PC-3 (cell line): Measurements from ENCODE around the gene DUSP2. TPM values are rescaled to one million over a fixed set of nuclear protein-coding genes. Genes with fewer than 3 reads are reported as not detected.
"Not testable (repeated sequence)": the region's sequence is repeated elsewhere in the genome, so short reads cannot be mapped to it uniquely, and the experiment has no call there.

Experiments used
- ATAC-seq: fragments of 200-7000 bp; cut with Tn5 transposase; 2 replicates; pipeline ENCODE4 v1.9.1; 2020; ENCODE audit warnings: mild to moderate bottlenecking, moderate library complexity
- BruUV-seq: library from RNA; stranded (reverse); fragments of 400-500 nt; replicated peaks from 2 replicates; lab custom pipeline; 2021; lab: Mats Ljungman, UMichigan
- CTCF ChIA-PET: fragments of 300-600 bp; sonication (Branson Sonifier 250); formaldehyde crosslinking; loops from one replicate; lab custom pipeline; 2022; ENCODE audit warnings: antibody characterized with exemption; lab: Charles Lee
- POLR2A ChIA-PET: fragments of 300-600 bp; sonication (Branson Sonifier 250); formaldehyde crosslinking; loops from one replicate; lab custom pipeline; 2022; ENCODE audit warnings: antibody characterized with exemption; ENCODE audit not compliant: unreplicated experiment; lab: Charles Lee
- DNase-seq: peaks from one replicate; pipeline ENCODE4 v3.0.0-alpha.2; 2015
- H2AFZ ChIP-seq: fragments of 300-600 bp; sonication (generic); 2 replicates; pipeline ENCODE4 v1.6.0; 2016; ENCODE audit warnings: antibody characterized with exemption, low read length
- H3F3A ChIP-seq: fragments of 300-600 bp; sonication (generic); one replicate; pipeline ENCODE4 v1.6.0; 2017; ENCODE audit warnings: antibody characterized with exemption, low read length, control low read depth, mild to moderate bottlenecking; ENCODE audit not compliant: unreplicated experiment
- H3K27ac ChIP-seq: fragments of 300-600 bp; sonication (generic); 2 replicates; pipeline ENCODE4 v1.5.1; 2016; ENCODE audit warnings: mild to moderate bottlenecking, low read length
- H3K27me3 ChIP-seq: fragments of 300-600 bp; sonication (generic); 2 replicates; pipeline ENCODE4 v1.6.1; 2016; ENCODE audit warnings: low read length, mixed read lengths
- H3K36me3 ChIP-seq: fragments of 300-600 bp; sonication (generic); 2 replicates; pipeline ENCODE4 v1.6.1; 2016; ENCODE audit warnings: low read depth, mixed run types, low read length, mixed read lengths
- H3K4me1 ChIP-seq: fragments of 300-600 bp; sonication (generic); 2 replicates; pipeline ENCODE4 v1.5.1; 2016; ENCODE audit warnings: low read length; ENCODE audit not compliant: insufficient read depth
- H3K4me2 ChIP-seq: fragments of 300-600 bp; sonication (generic); 2 replicates; pipeline ENCODE4 v1.6.0; 2016; ENCODE audit warnings: low read length
- H3K4me3 ChIP-seq: fragments of 300-600 bp; sonication (generic); 2 replicates; pipeline ENCODE4 v1.5.1; 2016; ENCODE audit warnings: mild to moderate bottlenecking, low read length, mixed read lengths
- H3K79me2 ChIP-seq: fragments of 300-600 bp; sonication (generic); 2 replicates; pipeline ENCODE4 v1.6.1; 2017; ENCODE audit warnings: low read length, mixed read lengths
- H3K9ac ChIP-seq: fragments of 300-600 bp; sonication (generic); 2 replicates; pipeline ENCODE4 v1.6.0; 2016; ENCODE audit warnings: mild to moderate bottlenecking, low read length
- H3K9me2 ChIP-seq: fragments of 300-600 bp; sonication (generic); replicated peaks from 2 replicates; pipeline ENCODE4 v1.6.1; 2016; ENCODE audit warnings: mixed run types, low read length, mixed read lengths
- H3K9me3 ChIP-seq: fragments of 300-600 bp; sonication (generic); 2 replicates; pipeline ENCODE4 v1.6.1; 2016; ENCODE audit warnings: low read length, mixed read lengths
- H4K20me1 ChIP-seq: fragments of 300-600 bp; sonication (generic); 2 replicates; pipeline ENCODE4 v1.6.1; 2016; ENCODE audit warnings: low read length, mixed read lengths
- EZH2 ChIP-seq: fragments of 300-600 bp; sonication (generic); IDR thresholded peaks from one replicate; pipeline ENCODE4 v1.6.1; 2017; ENCODE audit warnings: antibody characterized with exemption, mild to moderate bottlenecking, low read length; ENCODE audit not compliant: unreplicated experiment
- EZH2phosphoT487 ChIP-seq: fragments of 300-600 bp; sonication (generic); IDR thresholded peaks from 2 replicates; pipeline ENCODE4 v1.6.1; 2018; ENCODE audit warnings: mild to moderate bottlenecking, antibody characterized with exemption, low read length, borderline replicate concordance
- intact Hi-C: fragments of 100-400 bp; cut with micrococcal nuclease; formaldehyde crosslinking; loops from 2 replicates; pipeline ENCODE4 v1.9.0; 2023
- total RNA-seq: library from RNA; depleted of rRNA; stranded (reverse); fragments of >200 nt; gene quantifications from 2 replicates; pipeline ENCODE4 v1.2.3, GENCODE V29; 2014
- TF ChIP-seq, protein P1 (sequence below): fragments of 300-600 bp; sonication (generic); conservative IDR thresholded peaks from 2 replicates; pipeline ENCODE4 v1.5.1; 2017; ENCODE audit warnings: antibody characterized with exemption, low read depth, mild to moderate bottlenecking, low read length

DUSP2 gene
- total RNA-seq, 1 experiment from 2014 or later = 6.9 TPM

DNA sequence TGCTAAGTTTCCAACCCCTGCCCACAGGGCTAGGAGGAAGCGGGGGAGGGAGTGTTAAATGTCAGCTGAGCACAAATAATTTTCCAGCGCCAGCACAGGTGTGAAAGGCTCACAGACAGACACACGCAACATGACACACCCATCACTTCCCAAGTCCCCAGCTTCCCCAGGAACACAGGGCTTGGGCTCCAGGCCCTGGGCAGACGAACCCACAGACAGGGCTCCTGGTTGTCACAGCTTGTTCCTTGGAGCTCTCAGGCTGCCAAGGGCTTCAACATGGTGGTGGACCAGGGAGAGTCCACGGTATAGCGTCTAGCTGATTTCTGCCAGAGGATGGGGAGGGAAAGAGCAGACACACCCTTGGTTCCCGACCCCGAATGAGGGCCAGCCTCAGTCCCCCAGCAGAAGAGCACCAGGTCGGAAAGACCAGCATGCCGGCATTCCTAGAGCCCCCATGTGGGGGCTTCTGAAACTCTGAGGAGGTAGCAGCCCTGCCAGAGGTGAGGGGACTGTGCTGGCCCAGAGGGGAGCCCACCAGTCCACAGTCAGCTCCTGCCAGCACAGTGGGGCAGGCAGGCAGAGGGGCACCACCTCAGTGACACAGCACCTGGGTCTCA lies 1.9 kb downstream of the DUSP2 start:
- H3K27ac ChIP-seq = no peak overlapping the region
- no peak overlapping the region for H3K4me3 ChIP-seq
- H4K20me1 ChIP-seq = no peaks in the 10 kb centered on the region
- no peaks in the 10 kb centered on the region for H3F3A ChIP-seq
- BruUV-seq = no TSS peak
- intact Hi-C loops = no loop called here
- H3K9me2 ChIP-seq = no peaks in the 10 kb centered on the region
- H3K79me2 ChIP-seq = peaks cover 12% of the 10 kb centered on the region
- H3K9me3 ChIP-seq = no peaks in the 10 kb centered on the region
- ChIA-PET POLR2A (interaction anchor here (0.7 kb wide), 1 partner anchor 270 kb away, joined by 4 read pairs; no protein-coding TSS in a partner anchor), CTCF (no interaction called here)
- peak overlapping the region; percentile 74; the same call in 1 of the 2 replicates for H3K4me2 ChIP-seq
- no peak overlapping the region for H3K9ac ChIP-seq
- peaks cover 17% of the 10 kb centered on the region for H3K4me1 ChIP-seq
- H3K27me3 ChIP-seq = no peaks in the 10 kb centered on the region
- ATAC-seq (no peak), DNase-seq (no peak)
- no peak overlapping the region for H2AFZ ChIP-seq
- no peak for TF ChIP-seq EZH2phosphoT487
- TF ChIP-seq EZH2 = no peak
- TF ChIP-seq, protein P1, sequence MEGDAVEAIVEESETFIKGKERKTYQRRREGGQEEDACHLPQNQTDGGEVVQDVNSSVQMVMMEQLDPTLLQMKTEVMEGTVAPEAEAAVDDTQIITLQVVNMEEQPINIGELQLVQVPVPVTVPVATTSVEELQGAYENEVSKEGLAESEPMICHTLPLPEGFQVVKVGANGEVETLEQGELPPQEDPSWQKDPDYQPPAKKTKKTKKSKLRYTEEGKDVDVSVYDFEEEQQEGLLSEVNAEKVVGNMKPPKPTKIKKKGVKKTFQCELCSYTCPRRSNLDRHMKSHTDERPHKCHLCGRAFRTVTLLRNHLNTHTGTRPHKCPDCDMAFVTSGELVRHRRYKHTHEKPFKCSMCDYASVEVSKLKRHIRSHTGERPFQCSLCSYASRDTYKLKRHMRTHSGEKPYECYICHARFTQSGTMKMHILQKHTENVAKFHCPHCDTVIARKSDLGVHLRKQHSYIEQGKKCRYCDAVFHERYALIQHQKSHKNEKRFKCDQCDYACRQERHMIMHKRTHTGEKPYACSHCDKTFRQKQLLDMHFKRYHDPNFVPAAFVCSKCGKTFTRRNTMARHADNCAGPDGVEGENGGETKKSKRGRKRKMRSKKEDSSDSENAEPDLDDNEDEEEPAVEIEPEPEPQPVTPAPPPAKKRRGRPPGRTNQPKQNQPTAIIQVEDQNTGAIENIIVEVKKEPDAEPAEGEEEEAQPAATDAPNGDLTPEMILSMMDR = no peak
- H3K36me3 ChIP-seq = no peaks in the 10 kb centered on the region

DNA sequence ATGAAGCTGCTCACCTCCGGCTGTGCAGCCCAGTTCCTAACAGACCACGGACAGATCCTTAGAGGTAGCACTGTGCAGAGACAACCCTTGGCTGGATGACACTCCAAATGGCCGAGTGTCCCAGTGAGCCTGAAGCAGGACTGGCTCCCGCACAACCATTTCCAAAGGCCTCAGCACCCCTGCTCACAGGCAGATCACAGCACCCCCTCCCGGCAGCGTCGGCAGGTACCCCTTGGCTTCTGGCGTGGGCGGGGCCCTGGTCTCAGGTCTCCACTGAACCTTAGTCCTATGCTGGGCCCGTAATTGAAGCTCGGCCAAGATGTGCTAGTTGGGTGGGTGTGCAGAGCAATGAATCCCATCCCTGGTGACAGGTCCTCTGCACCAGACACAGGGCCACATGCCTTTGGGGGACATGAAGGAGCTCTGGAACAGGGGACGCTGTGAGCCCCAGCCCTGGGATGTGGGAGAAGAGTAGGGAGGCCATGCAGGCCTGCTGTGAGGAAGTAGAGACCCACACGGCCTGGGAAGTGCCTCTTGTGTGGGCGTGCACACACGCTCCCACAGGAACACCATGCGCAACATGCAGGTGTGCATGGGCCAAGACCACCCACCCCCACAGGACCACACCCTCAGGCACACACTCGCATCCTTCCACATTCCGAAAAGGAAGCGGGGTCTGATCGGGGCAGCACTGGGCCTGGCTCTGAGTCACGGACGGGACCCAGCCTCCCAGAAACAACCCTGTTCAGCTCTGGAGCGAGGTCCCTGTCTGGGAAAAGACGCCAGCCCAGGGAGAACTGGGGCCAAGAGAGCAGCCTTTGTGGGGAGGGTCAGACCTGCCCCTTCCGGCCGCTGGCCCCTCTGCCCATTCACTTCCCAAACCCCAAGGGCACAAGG lies 2.8 kb downstream of the DUSP2 start:
- Histone ChIP-seq H3K36me3 (no peaks in the 10 kb centered on the region), H3K27me3 (no peaks in the 10 kb centered on the region), H3K4me2 (no peak overlapping the region), H2AFZ (no peak overlapping the region), H3K4me3 (no peak overlapping the region), H3K4me1 (peaks cover 17% of the 10 kb centered on the region), H3K27ac (no peak overlapping the region), H4K20me1 (no peaks in the 10 kb centered on the region), H3K9me2 (no peaks in the 10 kb centered on the region), H3F3A (no peaks in the 10 kb centered on the region), H3K9me3 (no peaks in the 10 kb centered on the region), H3K9ac (no peak overlapping the region), H3K79me2 (peaks cover 12% of the 10 kb centered on the region)
- DNase-seq (no peak), ATAC-seq (no peak)
- TF ChIP-seq EZH2phosphoT487 = no peak
- no peak for TF ChIP-seq EZH2
- TF ChIP-seq, protein P1 = no peak
- intact Hi-C loops = no loop called here
- ChIA-PET CTCF (no interaction called here), POLR2A (interaction anchor here (0.7 kb wide), 1 partner anchor 270 kb away, joined by 4 read pairs; no protein-coding TSS in a partner anchor)
- no TSS peak for BruUV-seq

DNA sequence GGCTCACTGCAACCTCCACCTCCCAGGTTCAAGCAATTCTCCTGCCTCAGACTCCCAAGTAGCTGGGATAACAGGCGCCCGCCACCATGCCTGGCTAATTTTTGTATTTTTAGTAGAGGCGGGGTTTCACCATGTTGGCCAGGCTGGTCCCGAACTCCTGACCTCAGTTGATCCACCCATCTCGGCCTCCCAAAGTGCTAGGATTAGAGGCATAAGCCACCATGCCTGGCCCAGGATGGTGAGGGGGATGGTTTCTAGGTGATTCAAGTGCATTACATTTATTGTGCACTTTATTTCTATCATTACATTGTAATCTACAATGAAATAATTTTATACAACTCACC lies 3.6 kb downstream of the DUSP2 start:
- CTCF ChIA-PET, H3K27ac ChIP-seq, H4K20me1 ChIP-seq, H3K4me3 ChIP-seq, POLR2A ChIA-PET, H3K9ac ChIP-seq, H3K4me2 ChIP-seq, H3K9me3 ChIP-seq, H3K27me3 ChIP-seq, DNase-seq, BruUV-seq, H3K9me2 ChIP-seq, ATAC-seq, H3K36me3 ChIP-seq, H2AFZ ChIP-seq, H3F3A ChIP-seq, intact Hi-C loops: not testable (repeated sequence)
- Histone ChIP-seq H3K4me1 (peaks cover 17% of the 10 kb centered on the region), H3K79me2 (peaks cover 12% of the 10 kb centered on the region)
